Naive B cell (primary cell): ENCODE measurements around the gene MAP3K10. TPM values are rescaled to one million over a fixed set of nuclear protein-coding genes. Genes with fewer than 3 reads are reported as not detected.
"Not testable (repeated sequence)": the region's sequence is repeated elsewhere in the genome, so short reads cannot be mapped to it uniquely, and the experiment has no call there.

Experiments used
- ATAC-seq, 2 donors: fragments of 150-1000 bp; cut with Tn5 transposase; 2 replicates each; pipeline ENCODE4 v1.10.0; 2021; ENCODE audit warnings: low read depth in 2 of 2, mild to moderate bottlenecking in 2 of 2, moderate library complexity in 2 of 2
- DNase-seq: peaks from one replicate; pipeline ENCODE4 v3.0.0; 2022
- H3K27ac Mint-ChIP-seq, 6 donors: one replicate each; pipeline ENCODE4 v1.8.0; 2020 to 2022; ENCODE audit warnings: mild to moderate bottlenecking in 6 of 6, mixed read lengths in 6 of 6, moderate library complexity in 5 of 6, inconsistent platforms in 2 of 6
- H3K27me3 Mint-ChIP-seq, 3 donors: one replicate each; pipeline ENCODE4 v1.8.0; 2021 to 2022; ENCODE audit warnings: mixed read lengths in 3 of 3, mild to moderate bottlenecking in 1 of 3
- H3K36me3 Mint-ChIP-seq, 2 donors: one replicate each; pipeline ENCODE4 v1.8.0; 2020 to 2022; ENCODE audit warnings: mixed read lengths in 2 of 2, inconsistent platforms in 1 of 2, mild to moderate bottlenecking in 1 of 2
- H3K4me1 Mint-ChIP-seq, 3 donors: one replicate each; pipeline ENCODE4 v1.8.0; 2020 to 2022; ENCODE audit warnings: mixed read lengths in 3 of 3, inconsistent platforms in 1 of 3, mild to moderate bottlenecking in 1 of 3, moderate library complexity in 1 of 3
- H3K4me3 Mint-ChIP-seq, 8 donors: one replicate each; pipeline ENCODE4 v1.8.0; 2020 to 2022; ENCODE audit warnings: mild to moderate bottlenecking in 8 of 8, mixed read lengths in 8 of 8, moderate library complexity in 8 of 8, inconsistent platforms in 2 of 8
- H3K9me3 Mint-ChIP-seq, 7 donors: one replicate each; pipeline ENCODE4 v1.8.0; 2020 to 2022; ENCODE audit warnings: mixed read lengths in 7 of 7, mild to moderate bottlenecking in 5 of 7, inconsistent platforms in 2 of 7, moderate library complexity in 1 of 7
- polyA plus RNA-seq, 6 donors: library from polyadenylated mRNA; unstranded; fragments of 300-500 nt; fragmentation: Illumina TruSeq; gene quantifications; one replicate each; pipeline ENCODE4 v1.2.3, GENCODE V29; 2021; ENCODE audit warnings: low read depth in 6 of 6

MAP3K10 gene
- 1 to 10 TPM in 1 of 6 donors, under 1 TPM in 2, not detected in 3; 0.13 to 1.3 (median 0.21) TPM for polyA plus RNA-seq

DNA sequence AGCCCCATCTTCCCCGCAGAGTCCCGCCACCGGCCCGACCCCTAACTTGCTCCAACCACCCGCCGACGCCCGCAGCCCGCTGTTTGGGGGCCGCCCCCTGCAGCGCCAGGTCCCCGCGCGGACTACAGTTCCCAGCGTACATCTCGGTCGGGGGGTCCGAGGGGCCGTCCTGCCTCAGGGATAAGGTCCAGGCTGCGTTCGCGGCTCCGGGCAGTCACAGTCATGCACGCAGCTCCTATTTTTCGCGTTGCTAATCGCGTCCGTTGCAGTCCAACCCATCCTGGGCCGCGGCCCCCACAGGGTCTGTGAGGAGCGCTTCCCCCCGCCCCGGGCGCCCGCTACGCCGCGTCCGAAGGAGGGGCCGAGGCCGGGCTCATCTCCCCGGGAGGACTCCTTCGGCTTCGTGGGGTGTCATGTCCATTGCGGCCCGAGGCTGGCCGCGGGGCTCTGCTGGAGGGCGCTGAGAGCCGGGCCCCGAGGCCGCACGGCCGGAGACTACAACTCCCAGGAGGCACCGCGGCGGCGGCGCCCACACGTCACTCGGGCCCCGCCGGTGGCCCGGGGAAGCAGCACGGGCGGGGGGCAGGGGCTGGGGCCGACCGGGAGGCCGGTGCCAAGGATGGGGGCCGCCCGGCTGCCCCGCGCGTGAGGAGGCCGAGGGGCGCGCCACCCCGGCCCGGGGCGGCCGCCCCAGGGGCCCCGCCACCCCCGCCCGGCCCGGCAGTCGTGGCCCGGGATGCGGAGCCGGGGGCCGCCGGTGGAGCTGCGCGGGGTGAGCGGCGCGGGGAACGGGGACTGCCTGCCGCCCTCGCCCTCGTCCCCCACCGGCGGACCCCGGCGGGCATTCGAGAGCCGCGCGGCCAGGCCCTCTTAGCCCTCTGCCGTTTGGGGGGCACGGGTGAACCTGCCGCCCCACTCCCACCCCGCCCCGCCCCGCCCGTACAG, at the start of gene MAP3K10:
Gene MAP3K10, plus strand, starts transcription at position 536 of the 945 bp plus-strand sequence. CDS start 606 bp downstream, outside the sequence.
- peak within 1 kb of the TSS; percentile 86 to 99 (median 91) for H3K4me3 Mint-ChIP-seq
- peak; percentile 85 to 89 for ATAC-seq
- DNase-seq = peak; percentile 72

GRCh38 chr19:40141551-40141950, 49.7 kb upstream of the MAP3K10 start:
- peaks cover 0 to 3% (median 0%) of the 10 kb centered on the region in 7 donors for H3K9me3 Mint-ChIP-seq
- peaks cover 0 to 9% (median 2%) of the 10 kb centered on the region in 3 donors for H3K27me3 Mint-ChIP-seq
- H3K4me1 Mint-ChIP-seq = peaks cover 26 to 52% (median 31%) of the 10 kb centered on the region in 3 donors
- no peak for ATAC-seq
- H3K27ac Mint-ChIP-seq = peak overlapping the region in 1 of 6 donors; percentile 69
- DNase-seq = no peak
- no peaks in the 10 kb centered on the region for H3K36me3 Mint-ChIP-seq
- no peak overlapping the region for H3K4me3 Mint-ChIP-seq

More for the DNA sequence above, at the start of gene MAP3K10:
- Mint-ChIP-seq H3K9me3 (no peaks in the 10 kb centered on the region), H3K27ac (peak within 1 kb of the TSS; percentile 56 to 94 (median 84)), H3K36me3 (no peaks in the 10 kb centered on the region), H3K4me1 (peaks cover 27 to 36% (median 30%) of the 10 kb centered on the region in 3 donors), H3K27me3 (no peaks in the 10 kb centered on the region)

- Mint-ChIP-seq H3K27ac (peak overlapping the region in 5 of 6 donors; percentile 26 to 90 (median 82)), H3K9me3 (peaks cover 0 to 3% (median 0%) of the 10 kb centered on the region in 7 donors), H3K27me3 (no peaks in the 10 kb centered on the region), H3K36me3 (no peaks in the 10 kb centered on the region), H3K4me1 (peaks cover 30 to 62% (median 43%) of the 10 kb centered on the region in 3 donors), H3K4me3 (peak overlapping the region; percentile 67 to 90 (median 82))
- ATAC-seq (peak; percentile 88 to 89), DNase-seq (peak; percentile 34)
These were observed 47.6 kb upstream of the MAP3K10 start for GRCh38 chr19:40143612-40144011.

DNA sequence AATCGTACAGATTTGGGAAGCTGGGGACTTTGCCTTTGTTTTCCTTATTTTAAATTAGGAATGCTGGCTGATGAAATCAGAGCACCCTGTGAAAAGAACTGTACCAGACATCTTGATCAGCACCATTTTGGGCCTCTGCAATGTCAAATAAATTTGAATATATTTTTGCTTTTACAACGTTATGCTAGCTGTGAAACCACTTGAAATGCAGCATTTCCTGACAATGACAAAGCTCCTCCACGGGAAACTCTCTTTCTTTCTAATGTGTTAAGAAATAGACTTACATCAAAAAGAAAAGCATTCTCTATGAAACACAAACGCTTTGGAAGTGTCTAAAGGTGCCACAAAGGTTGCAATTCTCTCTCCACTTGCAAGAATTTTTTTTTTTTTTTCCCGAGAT, 47.1 kb upstream of the MAP3K10 start:
- peak; percentile 30 to 33 for ATAC-seq
- Mint-ChIP-seq H3K27ac (peak overlapping the region in 4 of 6 donors; percentile 32 to 90 (median 42)), H3K9me3 (peaks cover 0 to 3% (median 0%) of the 10 kb centered on the region in 7 donors), H3K4me1 (peaks cover 30 to 62% (median 43%) of the 10 kb centered on the region in 3 donors), H3K4me3 (peak overlapping the region; percentile 46 to 90 (median 76)), H3K27me3 (no peaks in the 10 kb centered on the region), H3K36me3 (no peaks in the 10 kb centered on the region)
- no peak for DNase-seq

DNA sequence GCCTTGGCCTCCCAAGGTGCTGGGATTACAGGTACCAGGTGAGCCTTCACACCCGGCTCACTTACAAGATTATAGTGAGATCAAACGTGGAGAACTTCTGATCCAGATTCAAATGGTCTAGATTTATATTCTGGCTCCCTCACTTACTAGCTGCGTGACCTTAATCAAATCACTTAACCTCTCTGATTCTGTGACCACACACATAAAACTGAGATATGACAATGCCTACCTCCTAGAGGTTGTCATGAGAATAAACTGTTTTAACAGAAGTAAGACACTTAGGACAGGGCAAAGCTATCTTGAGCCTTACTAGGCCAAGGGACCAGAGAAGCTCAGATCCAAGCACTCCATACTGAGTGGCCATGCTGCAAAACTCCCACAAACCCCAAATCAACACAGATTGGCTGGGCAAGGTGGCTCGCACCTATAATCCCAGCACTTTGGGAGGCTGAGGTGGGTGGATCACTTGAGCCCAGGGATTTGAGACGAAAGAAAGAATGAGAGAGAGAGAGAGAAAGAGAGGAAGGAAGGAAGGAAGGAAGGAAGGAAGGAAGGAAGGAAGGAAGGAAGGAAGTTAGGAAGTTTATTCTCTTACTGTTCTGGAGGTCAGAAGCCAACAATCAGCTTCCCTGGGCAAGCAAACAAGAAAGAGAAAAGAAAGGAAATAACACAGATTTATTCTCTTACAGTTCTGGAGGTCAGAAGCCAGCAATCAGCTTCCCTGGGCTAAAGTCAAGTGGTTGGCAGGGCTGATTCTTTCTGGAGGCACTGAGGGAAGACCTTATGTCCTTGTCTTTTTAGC, 46.1 kb upstream of the MAP3K10 start:
- Mint-ChIP-seq H3K27me3 (no peaks in the 10 kb centered on the region), H3K27ac (peak overlapping the region in 4 of 6 donors; percentile 17 to 80 (median 36)), H3K9me3 (peaks cover 0 to 3% (median 0%) of the 10 kb centered on the region in 7 donors), H3K4me3 (peak overlapping the region in 7 of 8 donors; percentile 19 to 72 (median 54)), H3K36me3 (no peaks in the 10 kb centered on the region), H3K4me1 (peaks cover 23 to 54% (median 37%) of the 10 kb centered on the region in 3 donors)
- no peak for DNase-seq
- ATAC-seq = no peak

GRCh38 chr19:40145749-40146029, 45.5 kb upstream of the MAP3K10 start:
- not testable (repeated sequence) for H3K36me3 Mint-ChIP-seq, H3K9me3 Mint-ChIP-seq, DNase-seq, H3K27me3 Mint-ChIP-seq, ATAC-seq
- peaks cover 23 to 54% (median 37%) of the 10 kb centered on the region in 3 donors for H3K4me1 Mint-ChIP-seq
- H3K27ac Mint-ChIP-seq = peak overlapping the region in 1 of 6 donors; percentile 47
- peak overlapping the region in 4 of 8 donors; percentile 3 to 86 (median 48) for H3K4me3 Mint-ChIP-seq

DNA sequence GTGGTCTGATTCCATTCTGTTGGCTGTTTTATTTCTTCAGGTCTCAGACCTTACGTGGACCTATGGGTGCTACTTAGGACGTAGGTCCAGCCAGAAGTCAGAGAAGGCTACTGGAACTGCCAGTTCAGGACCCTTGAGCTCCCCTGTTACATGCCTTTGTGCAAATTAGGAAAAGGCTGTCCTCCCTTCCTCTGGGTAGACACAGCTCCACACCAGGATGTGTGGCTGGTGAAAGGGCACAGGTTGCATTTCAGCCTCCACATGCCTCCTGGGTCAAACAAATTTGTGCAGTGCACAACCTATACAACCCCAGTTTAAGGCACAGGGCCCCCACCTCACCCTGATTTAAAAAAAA, 43.9 kb upstream of the MAP3K10 start:
- H3K27me3 Mint-ChIP-seq = no peaks in the 10 kb centered on the region
- peak overlapping the region in 2 of 6 donors; percentile 45 to 47 for H3K27ac Mint-ChIP-seq
- DNase-seq = no peak
- H3K9me3 Mint-ChIP-seq = peaks cover 0 to 3% (median 0%) of the 10 kb centered on the region in 7 donors
- no peaks in the 10 kb centered on the region for H3K36me3 Mint-ChIP-seq
- H3K4me1 Mint-ChIP-seq = peaks cover 23 to 47% (median 35%) of the 10 kb centered on the region in 3 donors
- H3K4me3 Mint-ChIP-seq = peak overlapping the region in 1 of 8 donors; percentile 62
- ATAC-seq = no peak

DNA sequence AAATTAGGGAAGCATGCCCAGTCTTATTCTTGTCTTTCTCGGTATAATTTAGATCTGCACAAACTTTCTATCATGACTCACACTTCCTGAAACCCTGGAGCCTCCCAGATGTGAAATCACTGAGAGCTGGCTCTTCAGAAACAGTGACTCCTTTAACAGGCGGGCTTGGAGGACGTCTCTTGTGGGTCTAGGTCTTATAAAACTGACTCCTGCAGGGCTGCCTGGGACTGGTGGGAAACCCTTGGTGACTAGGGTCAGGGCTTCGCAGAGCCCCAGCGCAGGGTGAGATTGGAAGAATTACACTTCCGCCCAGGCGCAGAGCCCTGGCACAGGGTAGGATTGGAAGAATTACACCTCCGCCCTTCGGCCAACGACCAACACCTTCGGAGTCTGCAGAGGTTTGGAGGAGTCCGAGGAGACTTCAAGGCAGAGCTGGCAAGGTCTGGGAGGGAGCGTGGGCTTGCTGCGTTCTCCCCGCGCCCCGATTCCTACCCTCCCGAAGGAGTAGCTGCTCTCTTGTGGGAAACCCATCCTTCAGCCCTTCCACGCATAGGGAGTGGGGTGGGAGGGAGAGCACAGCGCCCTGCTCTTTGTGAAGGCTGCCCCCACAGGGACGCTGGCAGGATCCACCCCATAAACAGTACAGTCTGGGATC, 43.4 kb upstream of the MAP3K10 start:
- Mint-ChIP-seq H3K9me3 (peaks cover 0 to 3% (median 0%) of the 10 kb centered on the region in 7 donors), H3K27me3 (no peaks in the 10 kb centered on the region), H3K27ac (peak overlapping the region in 1 of 6 donors; percentile 45), H3K4me1 (peaks cover 23 to 45% (median 34%) of the 10 kb centered on the region in 3 donors), H3K36me3 (no peaks in the 10 kb centered on the region), H3K4me3 (peak overlapping the region in 3 of 8 donors; percentile 12 to 62 (median 26))
- ATAC-seq (no peak), DNase-seq (no peak)

- Mint-ChIP-seq H3K9me3 (peaks cover 0 to 3% (median 0%) of the 10 kb centered on the region in 7 donors), H3K4me3 (no peak overlapping the region), H3K27ac (no peak overlapping the region), H3K4me1 (peaks cover 19 to 37% (median 33%) of the 10 kb centered on the region in 3 donors), H3K27me3 (no peaks in the 10 kb centered on the region), H3K36me3 (no peaks in the 10 kb centered on the region)
- ATAC-seq (no peak), DNase-seq (no peak)
These were observed 41.7 kb upstream of the MAP3K10 start for GRCh38 chr19:40149501-40149900.

DNA sequence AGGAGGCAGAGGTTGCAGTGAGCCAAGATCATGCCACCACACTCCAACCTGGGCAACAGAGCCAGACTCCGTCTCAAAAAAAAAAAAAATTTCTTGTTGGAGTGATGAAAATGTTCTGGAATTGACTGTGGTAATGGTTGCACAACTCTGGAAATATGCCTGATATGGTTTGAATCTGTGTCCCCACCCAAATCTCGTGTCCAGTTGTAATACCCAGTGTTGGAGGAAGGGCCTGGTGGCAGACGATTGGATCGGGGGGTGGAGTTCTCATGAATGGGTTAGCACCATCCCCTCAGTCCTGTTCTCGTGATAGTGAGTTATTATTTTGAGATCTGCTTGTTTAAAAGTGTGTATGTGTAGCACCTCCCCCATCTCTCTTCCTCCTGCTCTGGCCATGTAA, 41.1 kb upstream of the MAP3K10 start:
- H3K4me3 Mint-ChIP-seq = no peak overlapping the region
- peaks cover 0 to 1% (median 0%) of the 10 kb centered on the region in 7 donors for H3K9me3 Mint-ChIP-seq
- ATAC-seq (no peak), DNase-seq (no peak)
- no peaks in the 10 kb centered on the region for H3K27me3 Mint-ChIP-seq
- H3K36me3 Mint-ChIP-seq = no peaks in the 10 kb centered on the region
- peaks cover 14 to 35% (median 30%) of the 10 kb centered on the region in 3 donors for H3K4me1 Mint-ChIP-seq
- H3K27ac Mint-ChIP-seq = peak overlapping the region in 1 of 6 donors; percentile 83

- Mint-ChIP-seq H3K4me3 (no peak overlapping the region), H3K27ac (peak overlapping the region in 1 of 6 donors; percentile 61), H3K4me1 (peaks cover 5 to 30% (median 15%) of the 10 kb centered on the region in 3 donors), H3K9me3 (no peaks in the 10 kb centered on the region), H3K36me3 (no peaks in the 10 kb centered on the region), H3K27me3 (no peaks in the 10 kb centered on the region)
- DNase-seq (no peak), ATAC-seq (no peak)
These were observed 37.0 kb upstream of the MAP3K10 start for GRCh38 chr19:40154121-40154680.

- no peaks in the 10 kb centered on the region for H3K36me3 Mint-ChIP-seq
- no peaks in the 10 kb centered on the region for H3K9me3 Mint-ChIP-seq
- no peak for ATAC-seq
- H3K4me1 Mint-ChIP-seq = peaks cover 5 to 30% (median 15%) of the 10 kb centered on the region in 3 donors
- peak overlapping the region in 1 of 6 donors; percentile 15 for H3K27ac Mint-ChIP-seq
- no peaks in the 10 kb centered on the region for H3K27me3 Mint-ChIP-seq
- H3K4me3 Mint-ChIP-seq = peak overlapping the region in 1 of 8 donors; percentile 8
- DNase-seq = no peak
These were observed 35.4 kb upstream of the MAP3K10 start for GRCh38 chr19:40155749-40156265.
